Loucy (cell line): Measurements from ENCODE around the gene PIGM.

Source experiments
- EZH2phosphoT487 ChIP-seq: fragments of 200-600 bp; IDR thresholded peaks from 2 replicates; pipeline ENCODE4 v1.6.1; 2018; ENCODE audit warnings: antibody characterized with exemption, mild to moderate bottlenecking, moderate library complexity, borderline replicate concordance
- TF ChIP-seq, protein P1 (sequence below): fragments of 200-600 bp; sonication (generic); conservative IDR thresholded peaks from 2 replicates; pipeline ENCODE4 v1.5.1; 2014; ENCODE audit warnings: mild to moderate bottlenecking, antibody characterized with exemption, low read length

DNA sequence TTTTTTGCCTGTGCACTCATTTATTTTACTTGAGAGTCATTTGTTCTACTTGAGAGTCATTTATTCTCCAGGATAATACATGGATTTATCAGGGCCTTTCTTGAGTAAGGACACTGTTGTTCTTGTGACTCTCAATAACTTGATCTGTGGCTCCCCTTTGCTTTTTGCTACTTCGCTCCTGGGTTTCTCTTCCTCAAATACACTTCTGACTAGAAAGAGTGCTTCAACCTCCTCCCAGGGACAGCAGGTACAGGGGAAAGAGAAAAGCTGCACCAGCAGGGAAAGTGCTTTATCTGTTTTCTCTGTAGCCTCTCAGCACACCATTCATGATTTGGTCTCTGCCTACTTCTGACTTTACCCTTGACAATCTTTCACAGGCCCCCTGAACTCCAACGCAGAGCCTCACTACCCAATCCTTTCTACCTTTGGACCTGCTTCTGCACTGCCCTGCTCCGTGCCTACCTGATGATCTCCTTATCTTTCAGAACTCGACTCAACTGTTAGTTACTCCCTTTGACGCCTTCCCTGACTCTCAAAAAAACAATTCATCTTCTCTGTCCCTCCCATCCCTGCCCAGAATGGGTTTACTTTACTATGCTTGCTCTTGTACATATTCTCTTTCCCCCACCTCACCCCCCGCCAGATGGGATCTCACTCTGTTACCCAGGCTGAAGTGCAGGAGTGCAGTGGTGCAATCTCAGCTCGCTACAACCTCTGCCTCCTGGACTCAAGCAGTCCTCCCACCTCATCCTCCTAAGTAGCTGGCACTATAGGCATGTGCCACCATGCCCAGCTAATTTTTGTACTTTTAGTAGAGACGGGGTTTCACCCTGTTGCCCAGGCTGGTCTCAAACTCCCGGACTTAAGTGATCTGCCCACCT is 15.6 kb upstream of the PIGM start:
- TF ChIP-seq, protein P1, sequence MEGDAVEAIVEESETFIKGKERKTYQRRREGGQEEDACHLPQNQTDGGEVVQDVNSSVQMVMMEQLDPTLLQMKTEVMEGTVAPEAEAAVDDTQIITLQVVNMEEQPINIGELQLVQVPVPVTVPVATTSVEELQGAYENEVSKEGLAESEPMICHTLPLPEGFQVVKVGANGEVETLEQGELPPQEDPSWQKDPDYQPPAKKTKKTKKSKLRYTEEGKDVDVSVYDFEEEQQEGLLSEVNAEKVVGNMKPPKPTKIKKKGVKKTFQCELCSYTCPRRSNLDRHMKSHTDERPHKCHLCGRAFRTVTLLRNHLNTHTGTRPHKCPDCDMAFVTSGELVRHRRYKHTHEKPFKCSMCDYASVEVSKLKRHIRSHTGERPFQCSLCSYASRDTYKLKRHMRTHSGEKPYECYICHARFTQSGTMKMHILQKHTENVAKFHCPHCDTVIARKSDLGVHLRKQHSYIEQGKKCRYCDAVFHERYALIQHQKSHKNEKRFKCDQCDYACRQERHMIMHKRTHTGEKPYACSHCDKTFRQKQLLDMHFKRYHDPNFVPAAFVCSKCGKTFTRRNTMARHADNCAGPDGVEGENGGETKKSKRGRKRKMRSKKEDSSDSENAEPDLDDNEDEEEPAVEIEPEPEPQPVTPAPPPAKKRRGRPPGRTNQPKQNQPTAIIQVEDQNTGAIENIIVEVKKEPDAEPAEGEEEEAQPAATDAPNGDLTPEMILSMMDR: no peak
- TF ChIP-seq EZH2phosphoT487: no peak
